K562 (cell line): ENCODE data around the gene C8A. TPM values are rescaled to one million over a fixed set of nuclear protein-coding genes. Genes with fewer than 3 reads are reported as not detected.

Experiments used
- ATAC-seq: fragments of 200-7000 bp; cut with Tn5 transposase; 3 replicates; pipeline ENCODE4 v1.9.1; 2020; ENCODE audit warnings: moderate library complexity
- BruUV-seq: library from RNA; stranded (reverse); fragments of 400-500 nt; replicated peaks from 2 replicates; lab custom pipeline; 2021; lab: Mats Ljungman, UMichigan
- CTCF ChIA-PET: fragments of 300-600 bp; formaldehyde crosslinking; extraction: SDS; loops from one replicate; lab custom pipeline; 2021; ENCODE audit warnings: low intra/inter-chr PET ratio; lab: Yijun Ruan, JAX
- POLR2A ChIA-PET: fragments of 300-600, 350-650 bp; sonication (Branson Sonifier 250); formaldehyde crosslinking; extraction: SDS; loops from one replicate; lab custom pipeline; 2021; ENCODE audit warnings: antibody characterized with exemption, inconsistent platforms; lab: Yijun Ruan, JAX
- DNase-seq, 4 experiments: peaks; one replicate each; pipeline versions ENCODE4 v3.0.0 to v3.0.0-alpha.2; 2011 to 2018; ENCODE audit warnings: low spot score in 3 of 4, mixed read lengths in 3 of 4; ENCODE audit errors: extremely low read depth in 1 of 4
- FAIRE-seq: peaks from 2 replicates; lab custom pipeline; 2011; peaks lifted over from hg19 to GRCh38; lab: Jason Lieb, UNC
- H2AFZ ChIP-seq: 2 replicates; pipeline ENCODE4 v1.6.0; 2011; ENCODE audit warnings: low read depth, low read length, control low read depth, inconsistent platforms
- H3K27ac ChIP-seq: fragments of 200-600 bp; 3 replicates; pipeline ENCODE4 v1.8.0; 2011; ENCODE audit warnings: low read depth, mild to moderate bottlenecking, control low read depth, inconsistent platforms, low read length, moderate library complexity, mixed read lengths; ENCODE audit errors: extremely low read depth
- H3K27me3 ChIP-seq, 2 experiments: fragments of 300-600 bp in 1 of 2; 2 replicates in 1 of 2; 3 replicates in 1 of 2; pipeline versions ENCODE4 v1.6.0 to v1.8.0; 2011; ENCODE audit warnings: inconsistent platforms in 2 of 2, low read length in 2 of 2, mild to moderate bottlenecking in 1 of 2, mixed read lengths in 1 of 2, moderate library complexity in 1 of 2; ENCODE audit not compliant: control insufficient read depth in 2 of 2, insufficient read depth in 2 of 2
- H3K36me3 ChIP-seq: fragments of 300-600 bp; 3 replicates; pipeline ENCODE4 v1.8.0; 2011; ENCODE audit warnings: mild to moderate bottlenecking, low read length, inconsistent platforms; ENCODE audit not compliant: control insufficient read depth, insufficient read depth
- H3K4me1 ChIP-seq, 2 experiments: fragments of 200-600 bp in 1 of 2; replicated peaks in 1 of 2; 2 replicates in 1 of 2; 3 replicates in 1 of 2; pipeline versions ENCODE4 v1.5.1 to v1.8.0; 2011; ENCODE audit warnings: inconsistent platforms in 2 of 2, low read length in 2 of 2, mild to moderate bottlenecking in 1 of 2, mixed read lengths in 1 of 2, moderate library complexity in 1 of 2; ENCODE audit not compliant: control insufficient read depth in 2 of 2, insufficient read depth in 2 of 2
- H3K4me2 ChIP-seq: 2 replicates; pipeline ENCODE4 v1.6.1; 2011; ENCODE audit warnings: low read length, control low read depth, inconsistent platforms, mixed read lengths; ENCODE audit not compliant: insufficient read depth
- H3K4me3 ChIP-seq: fragments of 200-600 bp; sonication (generic), shearing (Covaris generic); 2 replicates; pipeline ENCODE4 v1.5.1; 2016; ENCODE audit warnings: control low read depth, inconsistent platforms
- H3K79me2 ChIP-seq: fragments of 200-600 bp; 3 replicates; pipeline ENCODE4 v1.8.0; 2011; ENCODE audit warnings: low read length, inconsistent platforms; ENCODE audit not compliant: control insufficient read depth, insufficient read depth
- H3K9ac ChIP-seq, 2 experiments: 2 replicates each; pipeline versions ENCODE4 v1.6.0 to v1.6.1; 2011; ENCODE audit warnings: low read depth in 2 of 2, low read length in 2 of 2, control low read depth in 1 of 2, inconsistent platforms in 1 of 2, mild to moderate bottlenecking in 1 of 2, mixed read lengths in 1 of 2; ENCODE audit not compliant: insufficient read depth in 1 of 2
- H3K9me1 ChIP-seq: one replicate; pipeline ENCODE4 v1.6.0; 2011; ENCODE audit warnings: inconsistent platforms, mild to moderate bottlenecking, low read length, moderate library complexity; ENCODE audit not compliant: control insufficient read depth, insufficient read depth
- H3K9me3 ChIP-seq: replicated peaks from 2 replicates; pipeline ENCODE4 v1.5.1; 2011; ENCODE audit warnings: low read depth, low read length, inconsistent platforms; ENCODE audit not compliant: control insufficient read depth, insufficient read depth
- H4K20me1 ChIP-seq: replicated peaks from 2 replicates; pipeline ENCODE4 v1.6.1; 2011; ENCODE audit warnings: low read length, inconsistent platforms, mixed read lengths; ENCODE audit not compliant: control insufficient read depth, insufficient read depth
- BACH1 ChIP-seq: fragments of 200-800 bp; sonication (Bioruptor generic); IDR thresholded peaks from 2 replicates; pipeline ENCODE4 v1.6.1; 2016; ENCODE audit warnings: missing genetic modification characterization, missing compliant biosample characterization
- CREB3 ChIP-seq: fragments of 450-650 bp; conservative IDR thresholded peaks from 2 replicates; pipeline ENCODE4 v1.6.1; 2016; ENCODE audit warnings: missing genetic modification characterization, low read depth, mild to moderate bottlenecking, missing compliant biosample characterization, moderate library complexity
- POLR3A ChIP-seq: IDR thresholded peaks from 2 replicates; pipeline ENCODE4 v1.6.1; 2011; ENCODE audit warnings: borderline replicate concordance, mild to moderate bottlenecking, moderate library complexity; ENCODE audit not compliant: insufficient read length, insufficient read depth; ENCODE audit errors: extremely low read depth
- RFX1 ChIP-seq: fragments of 450-650 bp; IDR thresholded peaks from 2 replicates; pipeline ENCODE4 v1.6.1; 2016; ENCODE audit warnings: mild to moderate bottlenecking, moderate library complexity
- THAP12 ChIP-seq: fragments of 250-450 bp; sonication (Bioruptor Pico); IDR thresholded peaks from 2 replicates; pipeline ENCODE4 v1.9.0; 2021; ENCODE audit warnings: mild to moderate bottlenecking, inconsistent platforms
- TSHZ1 ChIP-seq: fragments of 250-450 bp; sonication (Bioruptor Pico); IDR thresholded peaks from 2 replicates; pipeline ENCODE4 v1.4.0; 2020; ENCODE audit warnings: mild to moderate bottlenecking, moderate library complexity
- ZNF316 ChIP-seq: fragments of 450-650 bp; IDR thresholded peaks from 2 replicates; pipeline ENCODE4 v1.6.1; 2016
- WGBS: fragments of 100-300 bp; shearing (Covaris generic); methylation state at CpG from one replicate; pipeline ENCODE4 v1.1.6; 2016; ENCODE audit warnings: low coverage, mixed read lengths; ENCODE audit not compliant: insufficient coverage; ENCODE audit errors: missing lambda C conversion rate; 5-methylcytosine and 5-hydroxymethylcytosine counted together
- in situ Hi-C: fragments of 300-500 bp; cut with MboI; formaldehyde crosslinking; loops from 4 replicates; pipeline ENCODE4 v1.15.0; 2018; ENCODE audit warnings: inconsistent platforms, mixed read lengths
- intact Hi-C: fragments of 100-400 bp; cut with micrococcal nuclease; formaldehyde crosslinking; loops from 2 replicates; pipeline ENCODE4 v1.14.2; 2022
- polyA plus RNA-seq, 8 experiments: library from polyadenylated mRNA; depleted of rRNA in 4 of 8; stranded (reverse) in 5 of 8; unstranded in 3 of 8; fragments of >200 nt; fragmentation: Nextera tagmentation in 2 of 8; fragmentation: Illumina TruSeq in 1 of 8; extraction: Ambion mirVana in 2 of 8; extraction: Trizol in 1 of 8; gene quantifications; 2 replicates each; pipeline versions ENCODE4 v1.2.1 to v1.2.3, GENCODE V29; 2011 to 2014; ENCODE audit warnings: inconsistent platforms in 1 of 8, missing spikeins in 1 of 8
- total RNA-seq, 7 experiments: library from RNA; depleted of rRNA in 6 of 7; stranded (reverse); fragments of >200 nt in 6 of 7; fragmentation: Illumina TruSeq in 2 of 7; extraction: Trizol in 2 of 7; gene quantifications; 2 replicates each; pipeline versions ENCODE4 v1.2.1 to v1.2.3, GENCODE V29; 2011 to 2021; ENCODE audit warnings: low replicate concordance in 1 of 7

Gene C8A
- total and polyA plus RNA-seq, 9 of the 15 experiments (the other 6 are each of a cell fraction or from before 2014, with no cell fraction given), result 0.09 TPM; not detected in 8

GRCh38 chr1:56898879-56899278 lies 44.3 kb downstream of the C8A start:
- Histone ChIP-seq H3K36me3 (no peaks in the 10 kb centered on the region), H4K20me1 (no peaks in the 10 kb centered on the region), H3K4me3 (no peak overlapping the region), H3K27ac (no peak overlapping the region), H3K27me3 (no peaks in the 10 kb centered on the region), H3K4me2 (no peak overlapping the region), H2AFZ (no peak overlapping the region), H3K4me1 (no peaks in the 10 kb centered on the region)
- ChIA-PET CTCF (no interaction called here), POLR2A (no interaction called here)
- in situ Hi-C loops, result no loop called here
- intact Hi-C loops, result no loop called here
- ATAC-seq (no peak), DNase-seq (no peak)
- TF ChIP-seq THAP12 (CRISPR knock-in tag) (no peak), RFX1 (peak; percentile 79)
- TF ChIP-seq, all 486 proteins: peak for 1
- 5% methylated on average over 2 of the region's 2 CpGs for WGBS
- no peaks in the 10 kb centered on the region for H3K9me1 ChIP-seq
- no peak for FAIRE-seq
- no peak overlapping the region for H3K9ac ChIP-seq
- H3K79me2 ChIP-seq, result no peaks in the 10 kb centered on the region
- BruUV-seq, result no TSS peak
- no peaks in the 10 kb centered on the region for H3K9me3 ChIP-seq

- FAIRE-seq (no peak), DNase-seq (no peak), ATAC-seq (no peak)
- H3K27ac ChIP-seq, result no peak overlapping the region
- POLR2A ChIA-PET, result interaction anchor here (1.0 kb wide), 1 partner anchor 12 kb away, joined by 4 read pairs; no protein-coding TSS in a partner anchor
- no peaks in the 10 kb centered on the region for H4K20me1 ChIP-seq
- no TSS peak for BruUV-seq
- H3K4me2 ChIP-seq, result no peak overlapping the region
- no peak overlapping the region for H3K4me3 ChIP-seq
- H3K9me1 ChIP-seq, result no peaks in the 10 kb centered on the region
- no peaks in the 10 kb centered on the region for H3K27me3 ChIP-seq
- no peaks in the 10 kb centered on the region for H3K36me3 ChIP-seq
- H3K9me3 ChIP-seq, result no peaks in the 10 kb centered on the region
- H3K9ac ChIP-seq, result no peak overlapping the region
- in situ Hi-C loops, result no loop called here
- no peaks in the 10 kb centered on the region for H3K79me2 ChIP-seq
- CTCF ChIA-PET, result no interaction called here
- 0% methylated on average over 3 of the region's 3 CpGs for WGBS
- intact Hi-C loops, result no loop called here
- H3K4me1 ChIP-seq, result no peaks in the 10 kb centered on the region
- H2AFZ ChIP-seq, result no peak overlapping the region
- TF ChIP-seq TSHZ1 (CRISPR knock-in tag) (no peak), BACH1 (tag) (peak; percentile 12; the same call in 1 of the 2 replicates), POLR3A (no peak), ZNF316 (0 out of 2 replicates have a peak, but pooled peaks have one; percentile 12), CREB3 (tag) (no peak)
Observed at GRCh38 chr1:56901716-56902115, 47.1 kb downstream of the C8A start.
